IMR-90 (cell line): Measurements from ENCODE around the gene C1QTNF3. TPM values are rescaled to one million over a fixed set of nuclear protein-coding genes. Genes with fewer than 3 reads are reported as not detected.

Experiments used
- ATAC-seq: fragments of 200-7000 bp; cut with Tn5 transposase; 2 replicates; pipeline ENCODE4 v1.9.1; 2020; ENCODE audit warnings: low read depth, mild to moderate bottlenecking, moderate library complexity
- BruUV-seq: library from RNA; stranded (reverse); fragments of 400-500 nt; replicated peaks from 2 replicates; lab custom pipeline; 2021; lab: Mats Ljungman, UMichigan
- CTCF ChIA-PET: fragments of 300-600 bp; formaldehyde crosslinking; extraction: SDS; loops from one replicate; lab custom pipeline; 2021; ENCODE audit warnings: antibody characterized with exemption; lab: Yijun Ruan, JAX
- POLR2A ChIA-PET: fragments of 300-600 bp; sonication (Branson Sonifier 250); formaldehyde crosslinking; loops from one replicate; lab custom pipeline; 2022; ENCODE audit warnings: antibody characterized with exemption; ENCODE audit not compliant: unreplicated experiment; lab: Charles Lee
- DNase-seq: peaks from one replicate; pipeline ENCODE4 v3.0.0; 2013
- H2AFZ ChIP-seq: replicated peaks from 2 replicates; pipeline ENCODE3; 2013; ENCODE audit warnings: low read length, mild to moderate bottlenecking; ENCODE audit not compliant: poor library complexity
- H2AK5ac ChIP-seq: 2 replicates; pipeline ENCODE4 v1.6.1; 2013; ENCODE audit warnings: low read depth, low read length, inconsistent platforms
- H2AK9ac ChIP-seq: replicated peaks from 2 replicates; pipeline ENCODE3; 2013; ENCODE audit warnings: mild to moderate bottlenecking, low read depth, low read length, moderate library complexity; ENCODE audit not compliant: poor library complexity
- H2BK120ac ChIP-seq: 2 replicates; pipeline ENCODE4 v1.6.1; 2013; ENCODE audit warnings: low read depth, low read length, inconsistent platforms
- H2BK15ac ChIP-seq: 3 replicates; pipeline ENCODE4 v1.6.1; 2013; ENCODE audit warnings: low read depth, low read length, inconsistent platforms
- H2BK20ac ChIP-seq: 2 replicates; pipeline ENCODE4 v1.6.1; 2013; ENCODE audit warnings: low read depth, mild to moderate bottlenecking, inconsistent platforms, low read length, moderate library complexity
- H2BK5ac ChIP-seq: 2 replicates; pipeline ENCODE4 v1.6.1; 2013; ENCODE audit warnings: mild to moderate bottlenecking, low read depth, low read length, inconsistent platforms; ENCODE audit not compliant: poor library complexity, severe bottlenecking
- H3K14ac ChIP-seq: replicated peaks from 2 replicates; pipeline ENCODE4 v1.6.1; 2013; ENCODE audit warnings: low read depth, low read length, inconsistent platforms
- H3K18ac ChIP-seq: 2 replicates; pipeline ENCODE4 v1.6.1; 2013; ENCODE audit warnings: low read depth, low read length, control low read depth
- H3K23ac ChIP-seq: 2 replicates; pipeline ENCODE4 v1.6.1; 2013; ENCODE audit warnings: low read depth, low read length, inconsistent platforms
- H3K27ac ChIP-seq: 2 replicates; pipeline ENCODE4 v1.5.1; 2013; ENCODE audit warnings: mild to moderate bottlenecking, control low read depth, low read length; ENCODE audit not compliant: insufficient read depth
- H3K27me3 ChIP-seq: 2 replicates; pipeline ENCODE4 v1.6.1; 2013; ENCODE audit warnings: low read length; ENCODE audit not compliant: control insufficient read depth, insufficient read depth
- H3K36me3 ChIP-seq: 2 replicates; pipeline ENCODE4 v1.6.1; 2013; ENCODE audit warnings: low read length, mixed read lengths; ENCODE audit not compliant: control insufficient read depth, insufficient read depth
- H3K4ac ChIP-seq: 2 replicates; pipeline ENCODE4 v1.6.1; 2013; ENCODE audit warnings: low read depth, low read length, inconsistent platforms
- H3K4me1 ChIP-seq: 2 replicates; pipeline ENCODE4 v1.6.1; 2013; ENCODE audit warnings: low read length, mixed read lengths; ENCODE audit not compliant: control insufficient read depth, insufficient read depth
- H3K4me2 ChIP-seq: 2 replicates; pipeline ENCODE4 v1.6.1; 2013; ENCODE audit warnings: low read depth, mild to moderate bottlenecking, control low read depth, low read length, moderate library complexity
- H3K4me3 ChIP-seq: 2 replicates; pipeline ENCODE4 v1.5.1; 2013; ENCODE audit warnings: low read depth, mild to moderate bottlenecking, control low read depth, low read length, moderate library complexity; ENCODE audit not compliant: insufficient read depth
- H3K56ac ChIP-seq: 2 replicates; pipeline ENCODE4 v1.6.1; 2013; ENCODE audit warnings: low read length, inconsistent platforms; ENCODE audit not compliant: insufficient read depth; ENCODE audit errors: extremely low read depth
- H3K79me1 ChIP-seq, 2 experiments: 2 replicates each; pipeline ENCODE4 v1.6.1; 2013; ENCODE audit warnings: low read length in 2 of 2, inconsistent platforms in 1 of 2, low read depth in 1 of 2
- H3K9ac ChIP-seq: 2 replicates; pipeline ENCODE4 v1.6.1; 2013; ENCODE audit warnings: low read depth, low read length, control low read depth
- H3K9me1 ChIP-seq: 2 replicates; pipeline ENCODE4 v1.6.1; 2013; ENCODE audit warnings: low read length, inconsistent platforms; ENCODE audit not compliant: insufficient read depth
- H3K9me3 ChIP-seq: 2 replicates; pipeline ENCODE4 v1.6.1; 2013; ENCODE audit warnings: low read length; ENCODE audit not compliant: control insufficient read depth, insufficient read depth
- H4K20me1 ChIP-seq: 2 replicates; pipeline ENCODE4 v1.6.1; 2013; ENCODE audit warnings: low read length, inconsistent platforms; ENCODE audit not compliant: insufficient read depth
- H4K5ac ChIP-seq: 2 replicates; pipeline ENCODE4 v1.6.1; 2013; ENCODE audit warnings: mild to moderate bottlenecking, low read depth, low read length, control low read depth
- H4K8ac ChIP-seq, 2 experiments: 2 replicates each; pipeline ENCODE4 v1.6.1; 2013; ENCODE audit warnings: low read depth in 2 of 2, low read length in 2 of 2, control low read depth in 1 of 2, inconsistent platforms in 1 of 2
- H4K91ac ChIP-seq: 2 replicates; pipeline ENCODE4 v1.6.1; 2013; ENCODE audit warnings: low read depth, low read length, inconsistent platforms; ENCODE audit not compliant: insufficient read depth
- FOS ChIP-seq: fragments of 150-350 bp; IDR thresholded peaks from 2 replicates; pipeline ENCODE4 v1.6.1; 2016; ENCODE audit warnings: low read depth, low read length
- RAD21 ChIP-seq: IDR thresholded peaks from 2 replicates; pipeline ENCODE4 v1.6.1; 2012; ENCODE audit warnings: low read length, improper control_type of control experiment
- RFX5 ChIP-seq: IDR thresholded peaks from 2 replicates; pipeline ENCODE4 v1.8.0; 2012; ENCODE audit warnings: low read depth, mild to moderate bottlenecking, low read length, moderate library complexity
- SMC3 ChIP-seq: fragments of 150-350 bp; IDR thresholded peaks from 2 replicates; pipeline ENCODE4 v1.6.1; 2016; ENCODE audit warnings: low read depth, mild to moderate bottlenecking, antibody characterized with exemption, low read length, moderate library complexity
- WGBS, 2 experiments: methylation state at CpG; one replicate each; pipeline versions ENCODE4 v1.1.5 to v1.1.7; 2013; ENCODE audit warnings: missing lambda C conversion rate in 2 of 2; ENCODE audit not compliant: insufficient read length in 1 of 2; ENCODE audit errors: extremely low coverage in 2 of 2; 5-methylcytosine and 5-hydroxymethylcytosine counted together
- dilution Hi-C: fragments of 300-500 bp; cut with HindIII; formaldehyde crosslinking; loops from one replicate; pipeline ENCODE4 v1.14.3; 2018; ENCODE audit warnings: low sequenced_read_pairs; ENCODE audit not compliant: unreplicated experiment
- in situ Hi-C: fragments of 300-500 bp; cut with MboI; formaldehyde crosslinking; loops from 3 replicates; pipeline ENCODE4 v1.14.3; 2019; ENCODE audit warnings: low sequenced_read_pairs, inconsistent platforms, mixed read lengths
- intact Hi-C: fragments of 100-400 bp; cut with micrococcal nuclease; formaldehyde crosslinking; loops from 2 replicates; pipeline ENCODE4 v1.10.0; 2022
- polyA plus RNA-seq, 3 experiments: library from polyadenylated mRNA; depleted of rRNA; stranded (reverse); fragments of >200 nt; gene quantifications; 2 replicates each; pipeline ENCODE4 v1.2.3, GENCODE V29; 2012; ENCODE audit warnings: low replicate concordance in 1 of 3
- total RNA-seq: library from RNA; depleted of rRNA; stranded (reverse); fragments of >200 nt; gene quantifications from 2 replicates; pipeline ENCODE4 v1.2.3, GENCODE V29; 2012

Gene C1QTNF3
- total and polyA plus RNA-seq, 2 of the 4 experiments (the other 2 are of a cell fraction) = 1.0 to 1.4 TPM

GRCh38 chr5:34038390-34038789 is 4.6 kb downstream of the C1QTNF3 start:
- no peak for TF ChIP-seq RFX5
- no peak for TF ChIP-seq SMC3
- no peak for TF ChIP-seq FOS
- no peak for TF ChIP-seq RAD21
- no peaks in the 10 kb centered on the region for H4K20me1 ChIP-seq
- no peak overlapping the region for H2AFZ ChIP-seq
- H3K14ac ChIP-seq = no peak overlapping the region
- dilution Hi-C loops = no loop called here
- H3K23ac ChIP-seq = no peak overlapping the region
- no CpG with 5 or more reads among the region's 2 CpGs for WGBS, 2 experiments
- no peak overlapping the region for H2AK9ac ChIP-seq
- no peak overlapping the region for H2AK5ac ChIP-seq
- ATAC-seq (no peak), DNase-seq (no peak)
- no peaks in the 10 kb centered on the region for H3K79me1 ChIP-seq
- H3K4me1 ChIP-seq = no peaks in the 10 kb centered on the region
- in situ Hi-C loops = no loop called here
- ChIA-PET CTCF (no interaction called here), POLR2A (no interaction called here)
- H4K8ac ChIP-seq = no peak overlapping the region
- no peak overlapping the region for H2BK120ac ChIP-seq
- intact Hi-C loops = no loop called here
- H4K91ac ChIP-seq = no peak overlapping the region
- H2BK15ac ChIP-seq = no peak overlapping the region
- no peak overlapping the region for H3K27ac ChIP-seq
- H3K4ac ChIP-seq = no peak overlapping the region
- H2BK20ac ChIP-seq = no peak overlapping the region
- H4K5ac ChIP-seq = no peak overlapping the region
- BruUV-seq = no TSS peak
- no peak overlapping the region for H3K4me2 ChIP-seq
- H3K18ac ChIP-seq = no peak overlapping the region
- no peaks in the 10 kb centered on the region for H3K9me3 ChIP-seq
- no peak overlapping the region for H3K56ac ChIP-seq
- no peak overlapping the region for H3K4me3 ChIP-seq
- no peak overlapping the region for H3K9ac ChIP-seq
- H3K27me3 ChIP-seq = no peaks in the 10 kb centered on the region
- no peaks in the 10 kb centered on the region for H3K36me3 ChIP-seq
- H2BK5ac ChIP-seq = no peak overlapping the region
- no peaks in the 10 kb centered on the region; the same call in 1 of the 2 replicates for H3K9me1 ChIP-seq
